Mononuclear cell (primary cell): ENCODE measurements around the gene PEMT. TPM values are rescaled to one million over a fixed set of nuclear protein-coding genes. Genes with fewer than 3 reads are reported as not detected.
"Not testable (repeated sequence)": the region's sequence is repeated elsewhere in the genome, so short reads cannot be mapped to it uniquely, and the experiment has no call there.

Experiments used
- H3K27me3 ChIP-seq: 2 replicates; pipeline ENCODE4 v1.6.0; 2011; ENCODE audit warnings: low read length, control low read depth; ENCODE audit not compliant: insufficient read depth
- H3K4me1 ChIP-seq: 2 replicates; pipeline ENCODE4 v1.5.1; 2011; ENCODE audit warnings: mild to moderate bottlenecking, low read length, control low read depth; ENCODE audit not compliant: insufficient read depth
- H3K4me3 ChIP-seq: 2 replicates; pipeline ENCODE4 v1.5.1; 2011; ENCODE audit warnings: mild to moderate bottlenecking, low read length, moderate library complexity
- H3K9me3 ChIP-seq: 2 replicates; pipeline ENCODE4 v1.5.1; 2011; ENCODE audit warnings: low read depth, mild to moderate bottlenecking, control low read depth, low read length
- total RNA-seq: library from RNA; depleted of rRNA; stranded (reverse); fragments of >200 nt; gene quantifications from one replicate; pipeline ENCODE4 v1.2.3, GENCODE V29; 2012

The PEMT gene
- total RNA-seq: 13.9 TPM

- no peaks in the 10 kb centered on the region for H3K27me3 ChIP-seq
- peak within 1 kb of the TSS; percentile 72 for H3K4me3 ChIP-seq
Observed at GRCh38 chr17:17591355-17592298, at the start of gene PEMT. Gene PEMT, minus strand, starts transcription at chr17:17591708. Its CDS starts 82 bp downstream, at chr17:17591626.

GRCh38 chr17:17639661-17640270 lies 48.3 kb upstream of the PEMT start:
- H3K9me3 ChIP-seq, H3K4me3 ChIP-seq, H3K27me3 ChIP-seq: not testable (repeated sequence)
- peaks cover 45% of the 10 kb centered on the region for H3K4me1 ChIP-seq

More at GRCh38 chr17:17591355-17592298, at the start of gene PEMT:
- Histone ChIP-seq H3K4me1 (peaks cover 23% of the 10 kb centered on the region), H3K9me3 (no peaks in the 10 kb centered on the region)

- Histone ChIP-seq H3K9me3 (no peaks in the 10 kb centered on the region), H3K27me3 (no peaks in the 10 kb centered on the region), H3K4me3 (no peak overlapping the region), H3K4me1 (peaks cover 45% of the 10 kb centered on the region)
Observed at GRCh38 chr17:17638467-17638866, 47.0 kb upstream of the PEMT start.

- Histone ChIP-seq H3K27me3 (no peaks in the 10 kb centered on the region), H3K4me3 (no peak overlapping the region), H3K9me3 (no peaks in the 10 kb centered on the region), H3K4me1 (peaks cover 42% of the 10 kb centered on the region)
Observed at GRCh38 chr17:17636272-17636885, 44.9 kb upstream of the PEMT start.

GRCh38 chr17:17635537-17636271 lies 44.2 kb upstream of the PEMT start:
- peaks cover 36% of the 10 kb centered on the region for H3K4me1 ChIP-seq
- not testable (repeated sequence) for H3K27me3 ChIP-seq, H3K9me3 ChIP-seq, H3K4me3 ChIP-seq

- Histone ChIP-seq H3K9me3 (no peaks in the 10 kb centered on the region), H3K4me1 (peaks cover 30% of the 10 kb centered on the region), H3K4me3 (no peak overlapping the region), H3K27me3 (no peaks in the 10 kb centered on the region)
Observed at GRCh38 chr17:17635126-17635525, 43.6 kb upstream of the PEMT start.

- Histone ChIP-seq H3K9me3 (no peaks in the 10 kb centered on the region), H3K4me1 (peaks cover 22% of the 10 kb centered on the region), H3K4me3 (no peak overlapping the region), H3K27me3 (no peaks in the 10 kb centered on the region)
Observed at GRCh38 chr17:17633310-17633709, 41.8 kb upstream of the PEMT start.

GRCh38 chr17:17632690-17633089 lies 41.2 kb upstream of the PEMT start:
- not testable (repeated sequence) for H3K27me3 ChIP-seq, H3K9me3 ChIP-seq, H3K4me3 ChIP-seq
- H3K4me1 ChIP-seq: peaks cover 23% of the 10 kb centered on the region

- peak overlapping the region; percentile 23 for H3K4me3 ChIP-seq
- no peaks in the 10 kb centered on the region for H3K9me3 ChIP-seq
- peaks cover 12% of the 10 kb centered on the region for H3K4me1 ChIP-seq
- H3K27me3 ChIP-seq: no peaks in the 10 kb centered on the region
Observed at GRCh38 chr17:17628388-17629008, 37.0 kb upstream of the PEMT start.

GRCh38 chr17:17626840-17627239 lies 35.3 kb upstream of the PEMT start:
- H3K9me3 ChIP-seq: no peaks in the 10 kb centered on the region
- H3K27me3 ChIP-seq: no peaks in the 10 kb centered on the region
- no peak overlapping the region for H3K4me3 ChIP-seq
- H3K4me1 ChIP-seq: peaks cover 19% of the 10 kb centered on the region

- Histone ChIP-seq H3K9me3 (no peaks in the 10 kb centered on the region), H3K27me3 (no peaks in the 10 kb centered on the region), H3K4me3 (no peak overlapping the region), H3K4me1 (peaks cover 24% of the 10 kb centered on the region)
Observed at GRCh38 chr17:17626151-17626805, 34.8 kb upstream of the PEMT start.

GRCh38 chr17:17624741-17625140 lies 33.2 kb upstream of the PEMT start:
- Histone ChIP-seq H3K4me1 (peaks cover 30% of the 10 kb centered on the region), H3K4me3 (no peak overlapping the region), H3K9me3 (no peaks in the 10 kb centered on the region), H3K27me3 (no peaks in the 10 kb centered on the region)

GRCh38 chr17:17623904-17624303 lies 32.4 kb upstream of the PEMT start:
- H3K27me3 ChIP-seq: no peaks in the 10 kb centered on the region
- no peak overlapping the region for H3K4me3 ChIP-seq
- peaks cover 27% of the 10 kb centered on the region for H3K4me1 ChIP-seq
- H3K9me3 ChIP-seq: no peaks in the 10 kb centered on the region

- Histone ChIP-seq H3K4me1 (peaks cover 18% of the 10 kb centered on the region), H3K9me3 (no peaks in the 10 kb centered on the region), H3K27me3 (no peaks in the 10 kb centered on the region), H3K4me3 (no peak overlapping the region)
Observed at GRCh38 chr17:17621254-17621653, 29.7 kb upstream of the PEMT start.
